Esophagus squamous epithelium (tissue), 5 donors: ENCODE data around the gene RPS23. TPM values are rescaled to one million over a fixed set of nuclear protein-coding genes. Genes with fewer than 3 reads are reported as not detected.

ENCODE experiments used
- DNase-seq: peaks from one replicate; lab custom pipeline; 2025; lab: John Stamatoyannopoulos, UW
- H3K27ac ChIP-seq, 4 donors: fragments of 200-600 bp; sonication (generic); one replicate each; pipeline ENCODE4 v1.5.1; 2016 to 2019; ENCODE audit warnings: mild to moderate bottlenecking in 1 of 4
- H3K27me3 ChIP-seq, 4 donors: fragments of 200-600 bp; sonication (generic); 1 replicate in 3 of 4; 2 replicates in 1 of 4; pipeline versions ENCODE4 v1.5.1 to v1.6.0; 2017 to 2021; ENCODE audit warnings: antibody characterized with exemption in 1 of 4
- H3K36me3 ChIP-seq, 3 donors: fragments of 200-600 bp; sonication (generic); one replicate each; pipeline ENCODE4 v1.5.1; 2016 to 2019
- H3K4me1 ChIP-seq, 3 donors: fragments of 200-600 bp; sonication (generic); one replicate each; pipeline ENCODE4 v1.5.1; 2017 to 2019
- H3K4me3 ChIP-seq, 4 donors: fragments of 200-600 bp; sonication (generic); 1 replicate in 3 of 4; 2 replicates in 1 of 4; pipeline ENCODE4 v1.5.1; 2016 to 2019; ENCODE audit warnings: mild to moderate bottlenecking in 2 of 4, moderate library complexity in 1 of 4
- H3K9me3 ChIP-seq, 3 donors: fragments of 200-600 bp; sonication (generic); one replicate each; pipeline ENCODE4 v1.5.1; 2016 to 2019
- CTCF ChIP-seq, 6 experiments: fragments of 450-650 bp in 4 of 6; fragments of 200-600 bp in 2 of 6; sonication (generic) in 2 of 6; IDR thresholded peaks; one replicate each; pipeline ENCODE4 v1.5.1; 2016 to 2019; ENCODE audit warnings: antibody characterized with exemption in 6 of 6, mild to moderate bottlenecking in 4 of 6, moderate library complexity in 4 of 6
- POLR2A ChIP-seq, 4 donors: fragments of 450-650 bp; IDR thresholded peaks; one replicate each; pipeline ENCODE4 v1.6.1; 2017; ENCODE audit warnings: antibody characterized with exemption in 4 of 4, mild to moderate bottlenecking in 4 of 4, moderate library complexity in 3 of 4
- WGBS, 2 donors: methylation state at CpG; one replicate each; pipeline ENCODE4 v1.1.5; 2018; 5-methylcytosine and 5-hydroxymethylcytosine counted together
- intact Hi-C: fragments of 100-400 bp; cut with DNase I; formaldehyde crosslinking; loops from one replicate; pipeline ENCODE4 v1.15.0; 2022
- total RNA-seq, 4 donors: library from RNA; depleted of rRNA; stranded (reverse); fragments of >200 nt; gene quantifications; one replicate each; pipeline ENCODE4 v1.1.0, GENCODE V29; 2016
- donor health status: DM: yes; HTN: yes; CAD: no.

The RPS23 gene
- total RNA-seq, 4 donors from 2014 or later = 1,256 to 3,713 (median 2,903) TPM

GRCh38 chr5:82319651-82320376, 41.7 kb upstream of the RPS23 start:
- no peaks in the 10 kb centered on the region for H3K4me1 ChIP-seq
- H3K4me3 ChIP-seq = no peak overlapping the region
- H3K27me3 ChIP-seq = peaks cover 0 to 12% (median 0%) of the 10 kb centered on the region in 4 donors
- intact Hi-C loops = no loop called here
- no peaks in the 10 kb centered on the region for H3K9me3 ChIP-seq
- TF ChIP-seq CTCF (IDR thresholded peaks at IDR 0.05) (no peak), POLR2A (IDR thresholded peaks at IDR 0.05) (no peak)
- no peak for DNase-seq
- no peak overlapping the region for H3K27ac ChIP-seq
- WGBS, 2 donors = 70% methylated on average over 5 of the region's 5 CpGs
- no peaks in the 10 kb centered on the region for H3K36me3 ChIP-seq

GRCh38 chr5:82319192-82319591, 41.0 kb upstream of the RPS23 start:
- no peaks in the 10 kb centered on the region for H3K9me3 ChIP-seq
- H3K27me3 ChIP-seq = peaks cover 0 to 12% (median 0%) of the 10 kb centered on the region in 4 donors
- intact Hi-C loops = no loop called here
- no peak overlapping the region for H3K4me3 ChIP-seq
- H3K4me1 ChIP-seq = no peaks in the 10 kb centered on the region
- WGBS, 2 donors = 70 to 78% methylated on average over 2 of the region's 2 CpGs
- no peak for TF ChIP-seq CTCF (IDR thresholded peaks at IDR 0.05)
- no peak for TF ChIP-seq POLR2A (IDR thresholded peaks at IDR 0.05)
- no peak for DNase-seq
- no peak overlapping the region for H3K27ac ChIP-seq
- H3K36me3 ChIP-seq = no peaks in the 10 kb centered on the region

- Histone ChIP-seq H3K27me3 (no peaks in the 10 kb centered on the region), H3K4me3 (no peak overlapping the region), H3K4me1 (no peaks in the 10 kb centered on the region), H3K9me3 (no peaks in the 10 kb centered on the region), H3K36me3 (peaks cover 0 to 22% (median 0%) of the 10 kb centered on the region in 3 donors), H3K27ac (no peak overlapping the region)
- TF ChIP-seq POLR2A (IDR thresholded peaks at IDR 0.05) (no peak), CTCF (IDR thresholded peaks at IDR 0.05) (no peak)
- intact Hi-C loops = no loop called here
- DNase-seq = no peak
- 56 to 68% methylated on average over 4 of the region's 4 CpGs for WGBS, 2 donors
Observed at GRCh38 chr5:82314964-82315758, 37.0 kb upstream of the RPS23 start.

- DNase-seq = no peak
- Histone ChIP-seq H3K4me1 (no peaks in the 10 kb centered on the region), H3K27ac (no peak overlapping the region), H3K27me3 (no peaks in the 10 kb centered on the region), H3K4me3 (no peak overlapping the region), H3K36me3 (peaks cover 0 to 35% (median 0%) of the 10 kb centered on the region in 3 donors), H3K9me3 (no peaks in the 10 kb centered on the region)
- WGBS, 2 donors = 61 to 71% methylated on average over 5 of the region's 5 CpGs
- TF ChIP-seq POLR2A (IDR thresholded peaks at IDR 0.05) = no peak
- no peak for TF ChIP-seq CTCF (IDR thresholded peaks at IDR 0.05)
- intact Hi-C loops = no loop called here
Observed at GRCh38 chr5:82313016-82313415, 34.9 kb upstream of the RPS23 start.

- no peaks in the 10 kb centered on the region for H3K4me1 ChIP-seq
- no peak overlapping the region for H3K27ac ChIP-seq
- H3K36me3 ChIP-seq = peaks cover 0 to 35% (median 0%) of the 10 kb centered on the region in 3 donors
- WGBS, 2 donors = 53 to 60% methylated on average over 17 of the region's 17 CpGs
- H3K27me3 ChIP-seq = no peaks in the 10 kb centered on the region
- no peak for DNase-seq
- TF ChIP-seq POLR2A (IDR thresholded peaks at IDR 0.05) (no peak), CTCF (IDR thresholded peaks at IDR 0.05) (peak in 5 of 6 experiments; percentile 26 to 61 (median 35))
- H3K4me3 ChIP-seq = no peak overlapping the region
- intact Hi-C loops = no loop called here
- H3K9me3 ChIP-seq = no peaks in the 10 kb centered on the region
Observed at GRCh38 chr5:82312373-82312856, 34.3 kb upstream of the RPS23 start.
